GM11168 (cell line): ENCODE data around the gene LAMTOR4.

ENCODE experiments used
- in situ Hi-C: fragments of 300-500 bp; cut with MboI; formaldehyde crosslinking; loops from one replicate; pipeline ENCODE4 v1.12.0; 2022; ENCODE audit warnings: low sequenced_read_pairs; ENCODE audit not compliant: unreplicated experiment

The LAMTOR4 gene

DNA sequence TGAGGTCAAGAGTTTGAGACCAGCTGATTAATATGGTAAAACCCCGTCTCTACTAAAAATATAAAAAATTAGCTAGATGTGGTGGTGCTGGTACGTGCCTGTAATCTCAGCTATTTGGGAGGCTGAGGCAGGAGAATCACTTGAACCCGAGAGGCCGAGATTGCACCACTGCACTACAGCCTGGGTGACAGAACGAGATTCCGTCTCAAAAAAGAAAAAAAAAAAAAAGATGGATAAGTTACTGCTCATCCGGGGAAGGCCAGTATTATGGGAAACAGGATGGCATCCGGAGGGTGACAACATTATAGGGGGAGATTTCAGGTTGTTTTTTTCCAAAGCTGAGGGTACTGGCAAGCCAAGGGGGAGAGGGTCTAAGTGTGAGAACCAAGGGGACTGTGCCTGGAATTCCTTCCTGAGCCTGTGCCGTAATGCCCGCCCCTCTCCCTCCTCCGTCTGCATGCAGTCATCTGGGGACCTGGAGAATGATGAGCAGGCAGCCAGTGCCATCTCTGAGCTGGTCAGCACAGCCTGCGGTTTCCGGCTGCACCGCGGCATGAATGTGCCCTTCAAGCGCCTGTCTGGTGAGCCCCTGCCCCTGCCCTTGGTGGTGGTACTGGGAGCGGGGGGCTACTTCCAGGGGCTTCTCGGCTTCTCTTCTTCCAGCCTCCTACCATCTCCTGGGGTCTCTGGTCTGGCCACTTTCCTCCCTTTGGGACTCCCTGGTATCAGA, 4.4 kb downstream of the LAMTOR4 start:
- in situ Hi-C loops, result no loop called here

DNA sequence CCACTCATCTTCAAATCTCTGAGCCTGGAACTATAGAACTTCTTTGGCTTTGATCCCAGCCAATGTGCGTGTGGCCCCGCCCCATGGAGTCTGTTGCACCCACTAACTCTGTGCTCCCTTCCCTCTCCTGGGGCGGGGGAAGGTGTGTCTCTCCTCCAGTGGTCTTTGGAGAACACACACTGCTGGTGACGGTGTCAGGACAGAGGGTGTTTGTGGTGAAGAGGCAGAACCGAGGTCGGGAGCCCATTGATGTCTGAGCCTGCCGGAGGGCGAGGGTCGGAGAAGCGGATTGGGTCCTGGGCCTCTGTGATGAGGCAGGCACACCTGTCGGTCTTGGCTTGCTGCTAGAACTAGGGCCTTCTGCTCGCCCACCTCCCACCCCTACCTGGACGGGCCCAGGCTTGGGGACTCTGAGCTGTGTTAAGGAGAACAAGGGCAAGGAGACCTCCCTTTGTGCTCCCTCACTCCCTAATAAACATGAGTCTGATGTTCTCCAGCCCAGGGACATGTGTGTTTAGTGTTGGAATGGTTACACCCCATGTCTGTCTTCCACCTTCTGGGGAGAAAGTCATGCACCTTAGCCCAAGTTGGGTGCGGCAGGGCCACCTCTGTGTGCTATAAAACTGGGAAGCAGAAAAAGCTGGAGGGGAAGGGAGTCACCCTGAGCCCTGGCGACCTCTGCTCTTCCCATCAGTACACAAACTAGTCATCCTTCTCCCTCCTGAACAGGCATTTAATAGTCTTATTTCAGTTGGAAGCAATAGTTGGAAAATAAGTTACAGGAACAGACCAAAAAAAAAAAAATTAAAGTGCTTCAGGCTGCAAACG, 5.2 kb downstream of the LAMTOR4 start:
- in situ Hi-C loops, result no loop called here

DNA sequence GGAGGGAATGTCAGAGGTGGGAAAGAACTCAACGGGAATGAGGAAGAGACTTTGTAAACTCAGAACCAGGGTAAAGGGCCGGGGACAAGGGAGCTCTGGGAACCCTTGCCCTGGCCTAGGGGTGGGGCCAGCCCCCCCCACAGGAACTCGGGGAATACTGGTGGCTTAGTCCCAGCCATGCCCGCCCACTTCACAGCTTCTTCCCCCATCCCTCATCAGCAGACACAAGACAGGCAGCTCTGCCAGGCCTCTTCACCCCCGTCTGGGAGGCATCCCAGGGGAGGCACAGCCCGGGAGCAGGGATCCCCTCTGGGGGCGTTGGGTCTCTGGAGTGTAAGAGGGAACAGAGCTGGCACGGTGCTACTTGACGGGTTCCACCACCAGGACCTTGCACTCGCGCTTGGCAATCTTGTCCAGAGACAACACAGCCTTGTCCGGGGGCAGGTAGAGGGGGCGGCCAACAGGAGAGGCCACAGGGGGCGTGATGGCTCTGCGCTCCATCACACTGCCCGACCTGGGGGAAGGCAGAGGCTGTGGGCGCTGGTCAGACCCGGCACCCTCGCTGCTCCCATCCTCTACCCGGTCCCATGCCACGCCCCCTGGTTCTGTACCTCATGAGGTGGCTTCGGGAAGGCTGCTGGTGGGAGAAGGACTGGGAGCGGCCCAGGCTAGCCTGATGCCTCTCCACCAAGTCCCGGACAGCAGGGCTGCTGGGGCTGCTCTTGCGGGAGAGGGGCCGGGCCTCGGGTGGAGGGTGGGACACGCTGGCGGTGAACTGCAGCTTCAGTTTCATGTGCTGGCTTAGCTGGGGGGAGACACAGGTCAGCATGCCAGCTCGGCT, 6.2 kb downstream of the LAMTOR4 start:
- in situ Hi-C loops, result no loop called here

DNA sequence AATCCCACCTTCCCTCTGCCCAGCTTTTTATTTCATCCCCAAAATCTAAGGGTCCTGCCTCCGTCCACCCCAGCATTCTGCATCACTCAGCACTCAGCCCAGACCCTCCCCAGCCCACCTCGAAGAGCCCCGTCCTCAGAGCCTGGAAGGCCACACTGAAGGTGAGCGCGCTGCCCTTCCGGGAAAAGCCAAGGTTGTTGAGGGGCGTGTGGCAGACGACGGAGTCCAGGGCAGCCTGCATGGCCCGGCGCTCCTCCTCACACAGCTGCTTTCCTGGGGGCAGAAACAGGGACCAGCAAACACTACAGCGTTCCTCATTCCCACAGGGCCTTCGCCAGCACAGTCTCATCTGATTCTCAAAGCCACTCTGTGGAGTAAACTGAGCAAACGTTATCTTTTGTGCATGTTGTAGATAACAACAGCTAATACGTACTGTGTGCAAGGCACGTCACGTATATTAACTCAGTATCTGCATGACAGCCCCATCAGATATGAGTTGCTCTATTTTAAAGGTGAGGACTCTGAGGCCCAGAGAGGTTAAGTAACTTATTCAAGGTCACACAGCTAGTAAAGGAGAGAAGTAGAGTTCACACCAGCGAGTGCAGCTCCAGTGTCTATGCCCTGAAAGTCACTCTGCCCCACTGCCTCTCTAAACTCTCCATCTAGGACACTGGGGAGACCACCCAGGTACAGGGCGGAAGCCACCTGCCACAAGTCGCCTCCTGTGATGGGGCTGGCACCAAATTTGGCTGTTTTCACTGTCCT, 7.0 kb downstream of the LAMTOR4 start:
- in situ Hi-C loops, result no loop called here

DNA sequence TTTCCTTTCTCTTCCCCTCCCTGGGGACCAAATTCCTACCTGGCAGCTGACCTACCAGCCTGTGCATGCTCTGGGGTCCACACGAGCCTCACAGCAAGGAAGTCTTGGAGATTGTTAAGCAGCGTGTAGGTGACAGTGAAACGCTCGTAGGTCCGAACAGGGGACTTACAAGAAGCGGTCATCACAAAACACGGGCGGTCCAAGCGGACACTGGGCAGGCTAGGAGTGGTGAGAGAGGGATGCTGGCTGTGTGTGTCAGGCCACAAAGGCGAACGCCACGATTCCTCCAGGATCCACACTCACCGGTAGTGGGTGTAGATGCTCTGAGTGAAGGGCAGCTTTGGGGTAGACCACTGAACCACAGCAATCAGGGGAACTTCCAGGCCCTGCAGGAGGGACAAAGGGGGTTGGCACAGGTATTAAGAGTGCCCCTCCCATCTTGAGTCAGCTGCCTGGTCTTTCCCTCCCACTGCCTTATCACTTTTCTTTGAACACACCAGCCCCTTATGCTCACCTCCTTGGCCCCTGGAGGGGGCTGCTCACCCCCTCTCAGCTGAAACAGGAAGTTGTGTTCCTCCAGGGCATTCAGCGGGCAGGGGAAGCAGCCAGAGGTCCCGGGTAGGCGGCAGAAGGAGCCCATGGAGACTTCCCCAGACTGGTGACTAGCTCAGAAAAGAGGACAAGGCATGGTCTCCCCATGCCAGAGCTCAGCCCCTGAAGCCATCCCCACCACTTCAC, 7.8 kb downstream of the LAMTOR4 start:
- in situ Hi-C loops, result no loop called here

DNA sequence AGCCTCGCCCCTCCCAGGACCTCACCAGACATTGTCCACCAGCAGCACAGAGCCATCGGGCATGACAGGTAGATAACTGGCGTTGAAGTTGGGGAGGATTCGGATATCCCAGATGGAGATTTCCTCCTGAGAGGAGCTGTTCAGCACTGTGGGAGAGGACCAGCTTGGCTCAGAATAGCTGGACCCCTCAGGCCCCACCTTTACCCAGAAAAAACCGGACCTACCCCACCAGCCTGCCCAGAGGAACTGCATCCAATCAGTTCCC, 8.3 kb downstream of the LAMTOR4 start:
- in situ Hi-C loops, result no loop called here

DNA sequence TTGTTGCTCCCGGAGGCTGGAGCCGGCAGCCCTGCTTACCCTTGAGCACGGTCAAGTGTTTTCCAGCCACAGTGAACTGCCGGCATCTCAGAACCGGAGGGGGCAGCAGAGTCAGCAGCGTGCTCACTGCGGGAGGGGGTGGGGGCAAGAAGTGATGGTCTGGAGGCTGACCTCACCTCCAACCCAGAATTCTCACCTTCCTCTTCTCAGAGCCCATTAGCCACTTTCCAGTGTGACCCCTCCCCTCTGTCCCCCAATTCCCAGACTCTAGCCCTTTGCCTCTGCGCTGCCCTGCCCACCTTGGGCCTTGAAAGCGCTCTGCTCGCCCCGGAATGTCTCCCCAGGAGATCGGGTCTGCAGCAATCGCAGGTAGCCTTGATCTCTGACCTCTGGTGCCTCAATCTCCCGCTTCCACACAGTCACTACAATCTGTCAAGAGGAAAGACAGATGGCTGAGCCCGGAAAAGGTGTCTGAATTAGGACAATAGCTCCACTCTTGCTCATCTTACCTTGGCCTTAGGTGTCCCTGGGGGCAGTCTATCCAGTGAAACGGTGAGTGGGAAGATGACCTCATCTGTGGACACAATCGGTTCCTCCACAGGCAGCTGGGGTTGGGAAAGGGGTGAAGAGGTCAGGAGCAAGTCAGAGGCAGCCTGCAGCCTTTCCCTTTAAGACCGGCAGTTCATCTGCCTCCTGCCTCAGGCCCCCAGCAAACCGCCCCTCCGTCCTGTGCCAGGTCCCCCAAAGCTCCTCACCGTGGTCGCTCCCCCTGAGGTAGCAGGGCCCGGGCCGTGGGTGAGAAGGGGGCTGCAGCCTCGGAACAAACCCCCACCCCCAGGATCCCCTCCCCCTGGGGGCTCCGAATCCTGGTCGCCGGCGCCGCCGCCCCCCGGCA, 8.9 kb downstream of the LAMTOR4 start:
- in situ Hi-C loops, result no loop called here

DNA sequence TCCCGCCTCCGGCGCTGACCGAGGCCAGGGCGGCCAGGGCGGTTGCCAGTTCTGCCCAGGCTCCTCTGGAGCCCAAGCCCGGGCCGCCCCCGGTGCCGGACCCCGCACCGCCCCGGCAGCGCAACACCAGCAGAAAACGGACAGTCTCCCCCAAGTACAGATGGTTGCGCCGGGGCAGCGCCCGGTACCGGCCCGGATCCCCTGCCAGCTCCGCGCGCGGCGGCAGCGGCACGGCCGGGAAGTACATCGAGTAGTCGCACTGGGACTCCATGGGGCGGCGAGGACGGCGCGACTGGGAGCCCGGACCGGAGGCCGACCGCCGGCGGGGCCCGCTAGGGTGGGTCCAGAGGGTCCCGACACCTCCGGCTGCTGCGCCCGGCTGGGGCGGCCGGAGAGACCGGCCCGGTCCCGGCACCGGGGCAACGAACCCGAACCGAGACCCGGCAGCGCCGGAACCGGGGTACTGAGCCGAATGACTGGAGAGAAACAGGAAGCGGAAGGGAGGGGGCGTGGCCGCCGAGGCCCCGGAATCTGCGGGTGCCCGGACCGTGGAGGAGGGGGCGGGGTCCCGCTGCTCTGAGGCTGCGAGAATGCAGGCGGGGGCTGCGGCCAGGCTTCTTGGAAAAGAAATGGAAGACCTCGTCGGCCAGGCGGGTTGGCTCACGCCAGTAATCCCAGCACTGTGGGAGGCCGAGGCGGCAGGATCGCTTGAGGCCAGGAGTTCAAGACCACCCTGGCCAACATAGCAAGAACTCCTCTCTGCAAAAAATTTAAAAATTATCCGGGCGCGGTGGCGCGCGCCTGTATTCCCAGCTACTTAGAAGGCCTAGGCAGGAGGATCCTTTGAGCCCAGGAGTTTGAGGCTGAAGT, 9.7 kb downstream of the LAMTOR4 start, which contains the start of gene TRAPPC14:
Gene TRAPPC14 (minus strand): TSS at position 495 of the 870 bp plus-strand sequence. CDS start 224 bp downstream, at position 271.
- in situ Hi-C loops, result no loop called here

DNA sequence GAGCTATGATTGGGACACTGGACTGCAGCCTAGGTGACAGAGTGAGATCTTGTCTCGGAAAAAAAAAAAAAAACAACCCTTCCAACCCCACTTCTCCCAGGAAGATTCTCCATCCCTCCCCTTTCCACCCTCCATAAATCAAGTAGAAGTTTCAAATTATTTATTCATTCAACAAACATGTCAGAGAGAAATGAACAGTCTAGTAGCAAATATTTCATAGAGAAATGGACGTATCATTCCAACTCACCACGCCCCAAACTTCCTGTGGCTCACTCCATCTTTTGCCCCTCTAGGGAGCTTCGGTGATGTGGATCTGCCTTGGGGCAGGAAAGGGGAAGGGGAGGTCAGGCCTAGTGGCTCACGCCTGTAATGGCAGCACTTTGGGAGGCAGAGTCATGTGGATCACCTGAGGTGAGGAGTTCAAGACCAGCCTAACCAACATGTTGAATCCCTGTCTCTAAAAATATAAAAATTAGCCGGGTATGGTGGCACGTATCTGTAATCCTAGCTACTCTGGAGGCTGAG, 10.4 kb downstream of the LAMTOR4 start:
- in situ Hi-C loops, result no loop called here

DNA sequence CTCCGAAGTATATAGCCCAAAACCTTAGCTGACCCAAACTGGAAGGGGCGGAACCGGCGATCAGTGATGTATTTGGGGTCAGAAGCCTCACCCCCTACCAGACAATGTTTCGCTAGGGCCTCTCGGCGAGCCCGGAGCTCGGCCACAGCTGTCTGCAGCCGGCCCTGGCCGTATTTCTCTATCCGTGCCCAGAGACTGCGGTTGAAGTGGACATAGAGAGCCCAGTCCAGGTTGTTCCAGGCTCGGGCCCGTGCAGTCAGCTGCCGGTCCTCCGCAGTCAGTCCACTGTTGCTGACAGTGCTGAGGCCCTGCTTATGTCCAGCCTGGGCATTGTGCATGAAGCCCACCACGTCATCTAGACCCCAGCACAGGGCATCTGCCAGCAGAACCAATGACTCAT, 11.3 kb downstream of the LAMTOR4 start:
- in situ Hi-C loops, result no loop called here

DNA sequence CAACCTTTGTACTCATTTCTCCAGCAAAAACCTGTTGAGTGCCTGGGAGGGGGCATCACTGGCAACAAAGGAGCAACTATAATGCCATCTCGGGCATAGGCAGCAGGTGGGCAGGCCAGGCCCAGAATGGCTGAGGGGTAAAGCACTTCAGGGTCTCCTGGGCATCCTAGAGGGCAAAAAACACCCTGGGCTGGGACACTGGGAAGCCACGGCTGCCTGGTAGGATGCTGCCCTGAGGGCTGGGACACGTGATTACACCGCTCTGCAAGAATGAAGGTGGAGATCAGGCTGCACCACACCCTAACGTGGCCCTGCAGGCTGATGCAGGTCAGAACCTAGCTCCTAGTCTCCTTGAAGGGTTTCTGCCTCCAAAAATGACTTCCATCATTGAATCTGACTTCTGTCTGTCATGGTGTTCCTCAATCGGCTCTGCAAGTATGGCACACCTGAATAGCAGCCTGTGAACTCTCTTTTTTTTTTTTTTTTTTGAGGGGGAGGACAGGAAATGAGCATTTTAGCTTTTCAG, 14.4 kb downstream of the LAMTOR4 start:
- in situ Hi-C loops, result no loop called here

DNA sequence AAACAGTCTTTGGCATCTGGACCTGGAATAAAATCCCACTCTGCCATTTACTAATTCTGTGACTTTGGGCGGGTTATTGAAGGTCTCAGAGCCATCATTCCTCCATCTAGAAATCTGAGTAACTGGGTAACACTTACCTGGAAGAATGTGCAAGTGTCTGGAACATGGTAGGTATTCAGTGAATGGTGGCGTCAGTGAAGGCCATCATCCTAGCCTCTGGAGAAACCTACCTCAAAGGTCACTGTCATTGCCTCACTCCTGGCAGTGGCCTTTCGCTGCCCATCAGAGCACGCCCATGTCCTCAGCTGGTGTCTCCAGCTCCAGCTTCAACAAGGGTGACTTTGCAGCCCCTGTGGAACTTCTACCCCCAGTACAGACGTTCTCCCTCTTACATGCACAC, 15.2 kb downstream of the LAMTOR4 start:
- in situ Hi-C loops, result no loop called here

DNA sequence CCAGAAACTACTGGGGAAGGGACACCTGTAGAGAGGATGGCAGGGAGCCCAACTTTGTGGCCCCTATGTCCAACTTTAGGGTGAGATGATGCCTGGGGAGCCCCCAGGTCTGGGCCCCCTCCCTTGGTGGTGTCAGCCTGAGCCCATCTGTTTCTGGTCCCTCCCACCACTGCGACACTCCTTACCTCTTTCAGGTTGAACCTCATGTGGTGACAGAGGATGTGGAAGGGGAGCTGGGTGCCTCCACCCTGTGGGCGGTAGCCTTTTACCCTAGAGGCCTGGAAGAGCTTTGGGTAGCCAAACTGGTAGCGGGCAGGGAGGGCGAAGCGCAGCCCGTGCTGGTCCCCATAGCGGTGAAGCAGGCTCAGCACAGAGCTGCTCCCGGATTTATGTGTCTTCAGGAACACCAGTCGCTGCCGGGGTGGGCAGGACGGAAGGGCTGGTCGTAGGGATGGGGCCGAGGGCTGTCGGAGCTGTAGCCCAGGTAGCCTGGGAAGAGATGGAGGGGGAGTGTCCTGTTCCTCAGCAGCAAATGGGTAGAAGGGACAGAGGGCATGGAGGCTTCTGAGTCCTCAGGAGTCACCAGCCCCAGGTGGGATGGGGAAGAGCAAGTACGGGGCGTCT, 17.7 kb downstream of the LAMTOR4 start:
- in situ Hi-C loops, result no loop called here

DNA sequence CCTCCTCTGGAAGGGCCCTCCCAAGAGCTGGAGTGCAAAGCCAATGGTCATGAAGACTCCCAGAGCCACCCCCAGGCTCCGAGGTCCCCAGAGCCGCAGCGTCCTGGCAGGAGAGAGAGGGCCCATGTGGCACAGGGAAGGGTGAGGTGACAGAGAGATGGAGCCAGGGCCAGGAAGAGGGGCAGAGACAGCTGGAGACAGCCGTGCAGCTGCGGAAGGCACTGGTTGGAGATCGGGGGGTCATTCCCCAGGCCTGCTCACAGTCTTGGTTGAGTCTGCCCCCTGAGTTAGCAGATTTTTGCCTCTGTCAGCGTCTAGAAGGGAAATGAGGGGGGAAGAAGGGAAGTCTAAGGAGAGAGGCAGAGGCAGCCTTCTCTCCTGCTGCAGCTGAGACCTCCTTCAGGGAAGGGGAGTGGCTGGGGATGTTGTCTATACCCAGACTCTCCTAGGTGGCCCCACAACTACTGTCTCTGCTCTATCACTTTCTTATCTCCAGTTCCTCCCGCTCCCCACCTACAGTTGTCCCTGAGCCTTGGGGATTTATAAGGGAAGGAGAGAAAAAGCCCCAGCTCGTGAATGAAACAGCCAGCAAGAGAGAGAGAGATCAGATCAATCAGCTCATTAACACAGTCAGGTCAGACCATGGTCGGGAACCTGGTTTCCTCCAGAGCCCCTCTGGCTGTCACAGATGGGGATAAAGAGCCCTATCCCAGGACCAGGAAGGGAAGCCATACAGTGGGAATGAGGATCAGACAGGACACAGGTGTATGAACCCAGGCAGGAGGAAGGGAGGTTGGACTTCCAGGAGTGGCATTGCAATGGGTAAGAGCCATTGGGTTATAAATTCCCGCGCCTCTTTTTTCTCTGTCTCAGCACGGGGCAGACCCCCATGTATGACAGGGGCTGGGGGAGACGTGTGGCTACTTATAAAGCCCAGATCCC, 18.5 kb downstream of the LAMTOR4 start:
- in situ Hi-C loops, result no loop called here

DNA sequence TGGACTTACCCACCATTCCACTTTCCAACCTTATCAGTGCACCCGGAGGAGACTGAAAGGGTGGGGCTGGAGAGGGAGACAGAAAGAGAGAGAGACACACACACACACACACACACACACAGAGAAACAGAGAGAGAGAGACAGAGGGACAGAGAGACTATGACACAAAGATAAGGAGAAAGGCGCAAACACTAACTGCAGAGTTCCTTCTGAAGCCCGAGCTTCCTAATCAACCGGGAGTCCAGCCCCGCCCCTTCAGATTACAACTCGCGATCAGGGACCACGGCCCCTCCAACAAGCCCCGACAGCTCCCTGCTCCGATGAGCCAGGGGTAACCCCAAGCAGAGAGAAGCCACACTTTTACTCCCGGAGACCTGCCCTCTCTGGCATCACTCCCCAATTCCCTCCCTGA, 19.2 kb downstream of the LAMTOR4 start:
- in situ Hi-C loops, result no loop called here
